ENCODE measurements around the gene PTPN20.

Gene PTPN20

DNA sequence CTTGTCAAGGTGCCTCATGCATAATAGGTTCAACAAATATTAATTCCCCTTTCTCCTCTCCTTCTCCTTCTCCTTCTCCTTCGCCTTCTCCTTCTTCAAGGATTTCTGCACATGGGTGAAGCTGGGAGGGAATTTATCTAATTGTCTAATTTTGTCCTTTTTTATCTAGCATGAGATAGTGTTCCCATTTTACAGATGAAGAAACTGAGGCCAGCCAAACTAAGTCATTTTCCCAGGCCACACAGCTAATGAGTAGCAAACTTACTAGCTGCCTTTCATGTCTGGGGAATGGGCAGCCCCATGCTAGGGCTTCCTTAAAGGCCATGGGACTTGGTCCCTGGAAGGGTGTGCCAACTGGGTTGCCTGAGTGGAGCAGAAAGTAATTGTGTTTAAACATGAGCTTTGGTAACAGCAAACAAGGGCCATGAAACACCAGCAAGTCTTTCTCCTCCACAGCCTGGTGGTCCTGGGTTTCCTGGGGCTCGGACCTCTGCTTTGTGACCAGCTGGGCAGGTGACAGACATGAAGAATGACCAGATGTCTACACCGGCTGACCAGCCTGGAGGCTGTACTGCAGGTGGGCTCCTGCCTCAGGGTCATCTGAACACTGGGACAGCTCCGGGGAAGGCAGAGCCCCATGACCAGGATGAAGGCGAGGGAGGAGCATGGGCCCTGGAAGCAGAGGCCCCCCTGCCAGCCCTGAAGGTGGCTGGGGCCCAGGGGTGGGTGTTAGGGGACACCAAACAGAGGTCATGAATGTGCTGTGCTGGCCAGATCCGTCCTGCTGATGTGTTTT is 138.0 kb downstream of the PTPN20 start:
- no peak for DNase-seq

DNA sequence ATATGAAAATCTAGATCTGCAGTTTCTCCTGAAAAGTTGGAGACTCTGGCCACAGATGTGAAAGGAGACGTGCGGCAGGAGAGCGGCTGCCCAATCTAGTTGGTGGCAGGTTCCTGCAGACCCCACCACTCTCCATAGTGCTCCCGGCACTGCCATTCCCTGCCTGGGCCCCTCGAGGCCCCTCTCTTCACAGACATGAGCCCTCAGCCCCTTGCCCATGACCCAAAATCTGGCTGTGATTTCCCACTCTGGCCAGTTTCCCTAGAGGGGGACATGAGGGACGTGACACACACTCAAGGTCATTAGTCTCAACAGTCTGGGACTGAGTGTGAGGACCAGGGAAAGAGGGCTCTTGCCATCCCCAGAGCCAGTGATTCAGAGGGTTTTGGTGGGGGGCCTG is 138.7 kb downstream of the PTPN20 start:
- DNase-seq: no peak

- DNase-seq: no peak
Measured at GRCh38 chr10:47050618-47051455, 139.6 kb downstream of the PTPN20 start.

GRCh38 chr10:47051741-47052238 is 140.6 kb downstream of the PTPN20 start:
- no peak for DNase-seq
